Measurements from ENCODE around the gene CUL4A.

CUL4A gene

DNA sequence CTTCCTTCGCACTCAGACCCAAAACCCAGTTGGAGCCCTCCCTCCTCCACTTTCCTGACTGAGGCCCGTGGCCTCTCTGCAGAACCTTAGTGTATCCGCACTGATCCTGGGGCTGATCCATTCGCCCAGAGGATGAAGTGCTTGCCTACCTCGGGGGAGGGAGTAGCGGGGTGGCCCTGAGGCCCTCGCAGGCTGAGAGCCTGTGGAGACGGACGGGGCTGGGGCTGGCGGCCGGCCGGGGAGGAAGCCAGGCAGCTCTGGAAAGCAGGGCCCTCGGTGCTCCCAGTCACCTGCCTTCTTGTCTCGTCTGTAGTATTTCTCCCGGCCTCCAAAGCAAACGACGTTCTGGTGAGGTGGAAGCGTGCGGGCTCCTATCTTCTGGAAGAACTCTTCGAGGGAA, 49.7 kb upstream of the CUL4A start:
- no peaks in the 10 kb centered on the region for H3K36me3 ChIP-seq (ENCODE audit: control insufficient read depth in 2 of 2, insufficient read depth in 1 of 2, low read length in 2 of 2)
- H3K27ac ChIP-seq (ENCODE audit: extremely low read depth, low read depth, low read length) = no peak overlapping the region
- H3K4me1 ChIP-seq (ENCODE audit: control insufficient read depth, insufficient read depth, low read length) = no peaks in the 10 kb centered on the region; the same call in 1 of the 2 replicates
- H3K9me3 ChIP-seq (ENCODE audit: control insufficient read depth, insufficient read depth, low read depth, low read length) = no peaks in the 10 kb centered on the region
- ChIA-PET CTCF (no interaction called here), POLR2A (interaction anchor here (0.7 kb wide), 1 partner anchor 196 kb away, joined by 6 read pairs; no protein-coding TSS in a partner anchor)
- H3K4me3 ChIP-seq (ENCODE audit: low read depth, low read length) = no peak overlapping the region
- TF ChIP-seq, protein P1, sequence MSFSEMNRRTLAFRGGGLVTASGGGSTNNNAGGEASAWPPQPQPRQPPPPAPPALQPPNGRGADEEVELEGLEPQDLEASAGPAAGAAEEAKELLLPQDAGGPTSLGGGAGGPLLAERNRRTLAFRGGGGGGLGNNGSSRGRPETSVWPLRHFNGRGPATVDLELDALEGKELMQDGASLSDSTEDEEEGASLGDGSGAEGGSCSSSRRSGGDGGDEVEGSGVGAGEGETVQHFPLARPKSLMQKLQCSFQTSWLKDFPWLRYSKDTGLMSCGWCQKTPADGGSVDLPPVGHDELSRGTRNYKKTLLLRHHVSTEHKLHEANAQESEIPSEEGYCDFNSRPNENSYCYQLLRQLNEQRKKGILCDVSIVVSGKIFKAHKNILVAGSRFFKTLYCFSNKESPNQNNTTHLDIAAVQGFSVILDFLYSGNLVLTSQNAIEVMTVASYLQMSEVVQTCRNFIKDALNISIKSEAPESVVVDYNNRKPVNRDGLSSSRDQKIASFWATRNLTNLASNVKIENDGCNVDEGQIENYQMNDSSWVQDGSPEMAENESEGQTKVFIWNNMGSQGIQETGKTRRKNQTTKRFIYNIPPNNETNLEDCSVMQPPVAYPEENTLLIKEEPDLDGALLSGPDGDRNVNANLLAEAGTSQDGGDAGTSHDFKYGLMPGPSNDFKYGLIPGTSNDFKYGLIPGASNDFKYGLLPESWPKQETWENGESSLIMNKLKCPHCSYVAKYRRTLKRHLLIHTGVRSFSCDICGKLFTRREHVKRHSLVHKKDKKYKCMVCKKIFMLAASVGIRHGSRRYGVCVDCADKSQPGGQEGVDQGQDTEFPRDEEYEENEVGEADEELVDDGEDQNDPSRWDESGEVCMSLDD (tag by site-specific recombination; IDR thresholded peaks at IDR 0.05) = no peak
- TF ChIP-seq ZNF112 (tag by site-specific recombination; IDR thresholded peaks at IDR 0.05) (no peak), ZNF433 (tag by site-specific recombination; IDR thresholded peaks at IDR 0.05; ENCODE audit: low read depth) (no peak), ZBTB21 (tag by site-specific recombination; IDR thresholded peaks at IDR 0.05) (no peak), ZNF571 (tag by site-specific recombination; IDR thresholded peaks at IDR 0.05) (no peak), ZNF670 (tag by site-specific recombination; IDR thresholded peaks at IDR 0.05; ENCODE audit: low read depth) (no peak), ZNF16 (tag by site-specific recombination; IDR thresholded peaks at IDR 0.05; ENCODE audit: low read depth) (no peak), ZNF426 (tag by site-specific recombination; IDR thresholded peaks at IDR 0.05) (no peak), ZNF10 (tag by site-specific recombination; IDR thresholded peaks at IDR 0.05) (no peak), ZNF654 (tag by site-specific recombination; IDR thresholded peaks at IDR 0.05; ENCODE audit: low read depth) (no peak), ZNF529 (tag by site-specific recombination; IDR thresholded peaks at IDR 0.05; ENCODE audit: insufficient replicate concordance) (no peak), SETDB1 (IDR thresholded peaks at IDR 0.05; ENCODE audit: insufficient read length, low read length) (no peak), ZEB2 (tag by site-specific recombination; IDR thresholded peaks at IDR 0.05) (no peak)
- TF ChIP-seq, protein P2, sequence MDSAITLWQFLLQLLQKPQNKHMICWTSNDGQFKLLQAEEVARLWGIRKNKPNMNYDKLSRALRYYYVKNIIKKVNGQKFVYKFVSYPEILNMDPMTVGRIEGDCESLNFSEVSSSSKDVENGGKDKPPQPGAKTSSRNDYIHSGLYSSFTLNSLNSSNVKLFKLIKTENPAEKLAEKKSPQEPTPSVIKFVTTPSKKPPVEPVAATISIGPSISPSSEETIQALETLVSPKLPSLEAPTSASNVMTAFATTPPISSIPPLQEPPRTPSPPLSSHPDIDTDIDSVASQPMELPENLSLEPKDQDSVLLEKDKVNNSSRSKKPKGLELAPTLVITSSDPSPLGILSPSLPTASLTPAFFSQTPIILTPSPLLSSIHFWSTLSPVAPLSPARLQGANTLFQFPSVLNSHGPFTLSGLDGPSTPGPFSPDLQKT (IDR thresholded peaks at IDR 0.05; ENCODE audit: borderline replicate concordance, low read depth, low read length) = no peak
- TF ChIP-seq, protein P3, sequence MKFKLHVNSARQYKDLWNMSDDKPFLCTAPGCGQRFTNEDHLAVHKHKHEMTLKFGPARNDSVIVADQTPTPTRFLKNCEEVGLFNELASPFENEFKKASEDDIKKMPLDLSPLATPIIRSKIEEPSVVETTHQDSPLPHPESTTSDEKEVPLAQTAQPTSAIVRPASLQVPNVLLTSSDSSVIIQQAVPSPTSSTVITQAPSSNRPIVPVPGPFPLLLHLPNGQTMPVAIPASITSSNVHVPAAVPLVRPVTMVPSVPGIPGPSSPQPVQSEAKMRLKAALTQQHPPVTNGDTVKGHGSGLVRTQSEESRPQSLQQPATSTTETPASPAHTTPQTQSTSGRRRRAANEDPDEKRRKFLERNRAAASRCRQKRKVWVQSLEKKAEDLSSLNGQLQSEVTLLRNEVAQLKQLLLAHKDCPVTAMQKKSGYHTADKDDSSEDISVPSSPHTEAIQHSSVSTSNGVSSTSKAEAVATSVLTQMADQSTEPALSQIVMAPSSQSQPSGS (tag by site-specific recombination; IDR thresholded peaks at IDR 0.05; ENCODE audit: low read depth) = no peak
- TF ChIP-seq, protein P4, sequence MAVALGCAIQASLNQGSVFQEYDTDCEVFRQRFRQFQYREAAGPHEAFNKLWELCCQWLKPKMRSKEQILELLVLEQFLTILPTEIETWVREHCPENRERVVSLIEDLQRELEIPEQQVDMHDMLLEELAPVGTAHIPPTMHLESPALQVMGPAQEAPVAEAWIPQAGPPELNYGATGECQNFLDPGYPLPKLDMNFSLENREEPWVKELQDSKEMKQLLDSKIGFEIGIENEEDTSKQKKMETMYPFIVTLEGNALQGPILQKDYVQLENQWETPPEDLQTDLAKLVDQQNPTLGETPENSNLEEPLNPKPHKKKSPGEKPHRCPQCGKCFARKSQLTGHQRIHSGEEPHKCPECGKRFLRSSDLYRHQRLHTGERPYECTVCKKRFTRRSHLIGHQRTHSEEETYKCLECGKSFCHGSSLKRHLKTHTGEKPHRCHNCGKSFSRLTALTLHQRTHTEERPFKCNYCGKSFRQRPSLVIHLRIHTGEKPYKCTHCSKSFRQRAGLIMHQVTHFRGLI (tag by site-specific recombination; IDR thresholded peaks at IDR 0.05) = no peak

DNA sequence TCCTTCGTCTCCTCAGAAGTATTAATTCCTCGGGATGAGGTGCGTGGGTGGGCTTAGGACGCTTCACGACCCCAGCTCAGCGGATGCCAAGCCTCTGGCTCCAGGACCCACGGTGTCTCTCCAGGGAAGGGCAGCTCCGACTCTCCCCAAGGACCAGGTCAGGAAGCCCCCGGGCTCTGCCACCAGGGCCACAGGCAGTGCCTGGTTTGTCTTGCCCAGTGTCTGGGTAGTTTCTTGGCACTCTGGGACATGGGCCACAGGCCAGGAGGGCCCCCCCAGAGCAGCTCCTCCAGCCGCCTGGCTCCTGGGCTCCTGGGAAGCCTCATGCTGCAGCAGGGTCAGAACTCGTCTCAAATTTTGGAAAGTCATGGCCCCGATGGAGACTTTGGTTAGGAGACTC, 48.4 kb upstream of the CUL4A start:
- H3K4me3 ChIP-seq (ENCODE audit: low read depth, low read length) = no peak overlapping the region
- no peaks in the 10 kb centered on the region for H3K9me3 ChIP-seq (ENCODE audit: control insufficient read depth, insufficient read depth, low read depth, low read length)
- POLR2A ChIA-PET = no interaction called here
- no peaks in the 10 kb centered on the region for H3K4me1 ChIP-seq (ENCODE audit: control insufficient read depth, insufficient read depth, low read length)
- H3K27ac ChIP-seq (ENCODE audit: extremely low read depth, low read depth, low read length) = no peak overlapping the region
- H3K36me3 ChIP-seq (ENCODE audit: control insufficient read depth in 2 of 2, insufficient read depth in 1 of 2, low read length in 2 of 2) = no peaks in the 10 kb centered on the region
- TF ChIP-seq ZNF768 (tag by site-specific recombination; IDR thresholded peaks at IDR 0.05) = no peak
- no peak for TF ChIP-seq ZNF560 (tag by site-specific recombination; IDR thresholded peaks at IDR 0.05; ENCODE audit: borderline replicate concordance)
- TF ChIP-seq, protein P5, sequence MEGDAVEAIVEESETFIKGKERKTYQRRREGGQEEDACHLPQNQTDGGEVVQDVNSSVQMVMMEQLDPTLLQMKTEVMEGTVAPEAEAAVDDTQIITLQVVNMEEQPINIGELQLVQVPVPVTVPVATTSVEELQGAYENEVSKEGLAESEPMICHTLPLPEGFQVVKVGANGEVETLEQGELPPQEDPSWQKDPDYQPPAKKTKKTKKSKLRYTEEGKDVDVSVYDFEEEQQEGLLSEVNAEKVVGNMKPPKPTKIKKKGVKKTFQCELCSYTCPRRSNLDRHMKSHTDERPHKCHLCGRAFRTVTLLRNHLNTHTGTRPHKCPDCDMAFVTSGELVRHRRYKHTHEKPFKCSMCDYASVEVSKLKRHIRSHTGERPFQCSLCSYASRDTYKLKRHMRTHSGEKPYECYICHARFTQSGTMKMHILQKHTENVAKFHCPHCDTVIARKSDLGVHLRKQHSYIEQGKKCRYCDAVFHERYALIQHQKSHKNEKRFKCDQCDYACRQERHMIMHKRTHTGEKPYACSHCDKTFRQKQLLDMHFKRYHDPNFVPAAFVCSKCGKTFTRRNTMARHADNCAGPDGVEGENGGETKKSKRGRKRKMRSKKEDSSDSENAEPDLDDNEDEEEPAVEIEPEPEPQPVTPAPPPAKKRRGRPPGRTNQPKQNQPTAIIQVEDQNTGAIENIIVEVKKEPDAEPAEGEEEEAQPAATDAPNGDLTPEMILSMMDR (tag by site-specific recombination; IDR thresholded peaks at IDR 0.05) = no peak
- TF ChIP-seq, protein P6, sequence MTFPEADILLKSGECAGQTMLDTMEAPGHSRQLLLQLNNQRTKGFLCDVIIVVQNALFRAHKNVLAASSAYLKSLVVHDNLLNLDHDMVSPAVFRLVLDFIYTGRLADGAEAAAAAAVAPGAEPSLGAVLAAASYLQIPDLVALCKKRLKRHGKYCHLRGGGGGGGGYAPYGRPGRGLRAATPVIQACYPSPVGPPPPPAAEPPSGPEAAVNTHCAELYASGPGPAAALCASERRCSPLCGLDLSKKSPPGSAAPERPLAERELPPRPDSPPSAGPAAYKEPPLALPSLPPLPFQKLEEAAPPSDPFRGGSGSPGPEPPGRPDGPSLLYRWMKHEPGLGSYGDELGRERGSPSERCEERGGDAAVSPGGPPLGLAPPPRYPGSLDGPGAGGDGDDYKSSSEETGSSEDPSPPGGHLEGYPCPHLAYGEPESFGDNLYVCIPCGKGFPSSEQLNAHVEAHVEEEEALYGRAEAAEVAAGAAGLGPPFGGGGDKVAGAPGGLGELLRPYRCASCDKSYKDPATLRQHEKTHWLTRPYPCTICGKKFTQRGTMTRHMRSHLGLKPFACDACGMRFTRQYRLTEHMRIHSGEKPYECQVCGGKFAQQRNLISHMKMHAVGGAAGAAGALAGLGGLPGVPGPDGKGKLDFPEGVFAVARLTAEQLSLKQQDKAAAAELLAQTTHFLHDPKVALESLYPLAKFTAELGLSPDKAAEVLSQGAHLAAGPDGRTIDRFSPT (tag by site-specific recombination; IDR thresholded peaks at IDR 0.05) = no peak
- no peak for TF ChIP-seq ZFP37 (tag by site-specific recombination; IDR thresholded peaks at IDR 0.05)
- CTCF ChIA-PET = interaction anchor here (0.7 kb wide), 1 partner anchor 49 kb away, joined by 3 read pairs; no protein-coding TSS in a partner anchor
